ENCODE results near the gene HDAC4. TPM values are rescaled to one million over a fixed set of nuclear protein-coding genes. Genes with fewer than 3 reads are reported as not detected.

The HDAC4 gene
- total and polyA plus RNA-seq, 10 of the 15 experiments (the other 5 are each of a cell fraction or from before 2014, with no cell fraction given), result 0.22 to 15.7 (median 4.8) TPM

DNA sequence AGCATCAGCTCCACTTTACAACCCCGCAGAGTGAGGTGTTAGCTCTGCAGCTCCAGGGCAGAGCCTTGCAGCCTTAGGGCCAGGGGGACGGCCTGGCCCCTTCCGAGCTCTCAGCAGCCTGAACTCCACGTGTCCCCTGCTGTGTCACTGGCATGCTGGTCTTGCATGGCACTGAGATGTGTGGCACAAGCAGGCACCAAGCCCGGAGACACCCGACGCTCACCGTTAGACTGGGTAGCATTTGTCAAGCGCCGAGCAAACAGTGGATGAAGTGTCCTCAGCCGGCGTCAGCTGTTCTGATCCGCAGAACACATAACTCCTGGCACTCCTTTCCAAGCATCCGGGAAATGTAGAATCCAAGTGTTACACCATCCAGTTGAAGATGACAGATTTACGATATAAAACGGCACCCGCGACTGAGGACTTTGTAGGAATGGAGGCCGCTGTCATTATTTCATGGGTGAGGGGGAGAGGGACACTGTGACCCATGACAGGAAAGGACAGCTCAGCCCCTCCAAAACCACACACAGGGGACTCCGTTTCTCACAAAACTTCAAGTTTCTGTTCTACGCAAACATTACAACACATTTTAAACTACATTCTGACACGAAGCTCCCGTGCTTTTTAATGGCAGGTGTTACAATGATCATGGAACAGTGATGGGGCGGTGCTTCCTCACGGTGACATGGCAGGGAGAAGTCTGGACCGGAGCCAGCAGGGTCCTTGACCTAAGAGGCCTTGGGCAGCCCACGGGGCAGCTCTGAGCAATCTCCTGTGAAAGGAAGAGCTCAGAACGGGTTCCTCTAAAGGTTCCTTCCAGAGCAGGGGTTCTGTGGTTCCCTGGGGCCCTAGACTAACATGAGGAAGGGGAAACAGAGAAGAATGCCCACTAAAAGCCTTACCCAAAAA is 89.4 kb downstream of the HDAC4 start:
- RAD21 ChIA-PET (ENCODE audit: unreplicated experiment), result no interaction called here
- CTCF ChIA-PET, result no interaction called here
- peaks cover 7% of the 10 kb centered on the region for H3K4me1 ChIP-seq (ENCODE audit: control insufficient read depth, insufficient read depth, low read length)
- WGBS (ENCODE audit: insufficient coverage, insufficient replicate concordance, low lambda C conversion rate, missing lambda C conversion rate), result 85% methylated on average over 28 of the region's 28 CpGs
- no peak for ATAC-seq
- no peaks in the 10 kb centered on the region for H3K79me2 ChIP-seq (ENCODE audit: control insufficient read depth, insufficient read depth, low read length)
- BruUV-seq (replicated peaks), result no TSS peak
- FAIRE-seq, result no peak
- H3K9ac ChIP-seq (ENCODE audit: control insufficient read depth, insufficient read depth, low read length), result no peak overlapping the region
- SMC1A ChIA-PET (ENCODE audit: uncharacterized antibody, unreplicated experiment), result no interaction called here
- intact Hi-C loops (cut with micrococcal nuclease; ENCODE audit: unreplicated experiment), result no loop called here
- H3K9me3 ChIP-seq (replicated peaks; ENCODE audit: control insufficient read depth, insufficient read depth, low read length), result peaks cover 4% of the 10 kb centered on the region; the same call in 2 of the 3 replicates
- in situ Hi-C loops (cut with MboI), result no loop called here
- H3K27me3 ChIP-seq (replicated peaks in 1 of 2; ENCODE audit: control insufficient read depth in 2 of 2, insufficient read depth in 2 of 2, low read length in 1 of 2), result no peaks in the 10 kb centered on the region
- no peak overlapping the region for H2AFZ ChIP-seq (ENCODE audit: control insufficient read depth, low read depth, low read length)
- H3K36me3 ChIP-seq (ENCODE audit: control insufficient read depth in 2 of 2, insufficient read depth in 2 of 2, low read length in 1 of 2), result no peaks in the 10 kb centered on the region; a peak in 2 of 4 replicates
- no peak for TF ChIP-seq STAT1 (conservative IDR thresholded peaks at IDR 0.05)
- TF ChIP-seq LARP7 (IDR thresholded peaks at IDR 0.05), result no peak
- no peak for TF ChIP-seq NFIC (IDR thresholded peaks at IDR 0.05; ENCODE audit: low read depth, low read length)
- TF ChIP-seq SRF (IDR thresholded peaks at IDR 0.05; ENCODE audit: low read depth in 2 of 2, low read length in 2 of 2), result no peak
- no peak for TF ChIP-seq RUNX3 (IDR thresholded peaks at IDR 0.05; ENCODE audit: low read length)
- no peak for TF ChIP-seq TCF7 (IDR thresholded peaks at IDR 0.05; ENCODE audit: borderline replicate concordance)
- TF ChIP-seq, protein P1, sequence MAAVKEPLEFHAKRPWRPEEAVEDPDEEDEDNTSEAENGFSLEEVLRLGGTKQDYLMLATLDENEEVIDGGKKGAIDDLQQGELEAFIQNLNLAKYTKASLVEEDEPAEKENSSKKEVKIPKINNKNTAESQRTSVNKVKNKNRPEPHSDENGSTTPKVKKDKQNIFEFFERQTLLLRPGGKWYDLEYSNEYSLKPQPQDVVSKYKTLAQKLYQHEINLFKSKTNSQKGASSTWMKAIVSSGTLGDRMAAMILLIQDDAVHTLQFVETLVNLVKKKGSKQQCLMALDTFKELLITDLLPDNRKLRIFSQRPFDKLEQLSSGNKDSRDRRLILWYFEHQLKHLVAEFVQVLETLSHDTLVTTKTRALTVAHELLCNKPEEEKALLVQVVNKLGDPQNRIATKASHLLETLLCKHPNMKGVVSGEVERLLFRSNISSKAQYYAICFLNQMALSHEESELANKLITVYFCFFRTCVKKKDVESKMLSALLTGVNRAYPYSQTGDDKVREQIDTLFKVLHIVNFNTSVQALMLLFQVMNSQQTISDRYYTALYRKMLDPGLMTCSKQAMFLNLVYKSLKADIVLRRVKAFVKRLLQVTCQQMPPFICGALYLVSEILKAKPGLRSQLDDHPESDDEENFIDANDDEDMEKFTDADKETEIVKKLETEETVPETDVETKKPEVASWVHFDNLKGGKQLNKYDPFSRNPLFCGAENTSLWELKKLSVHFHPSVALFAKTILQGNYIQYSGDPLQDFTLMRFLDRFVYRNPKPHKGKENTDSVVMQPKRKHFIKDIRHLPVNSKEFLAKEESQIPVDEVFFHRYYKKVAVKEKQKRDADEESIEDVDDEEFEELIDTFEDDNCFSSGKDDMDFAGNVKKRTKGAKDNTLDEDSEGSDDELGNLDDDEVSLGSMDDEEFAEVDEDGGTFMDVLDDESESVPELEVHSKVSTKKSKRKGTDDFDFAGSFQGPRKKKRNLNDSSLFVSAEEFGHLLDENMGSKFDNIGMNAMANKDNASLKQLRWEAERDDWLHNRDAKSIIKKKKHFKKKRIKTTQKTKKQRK (IDR thresholded peaks at IDR 0.05; ENCODE audit: low read depth, low read length), result no peak
- no peak for TF ChIP-seq MEF2B (IDR thresholded peaks at IDR 0.05; ENCODE audit: partially characterized antibody, poor library complexity, severe bottlenecking)
- no peak for TF ChIP-seq SREBF1 (IDR thresholded peaks at IDR 0.05; ENCODE audit: low read length)
- TF ChIP-seq, protein P2, sequence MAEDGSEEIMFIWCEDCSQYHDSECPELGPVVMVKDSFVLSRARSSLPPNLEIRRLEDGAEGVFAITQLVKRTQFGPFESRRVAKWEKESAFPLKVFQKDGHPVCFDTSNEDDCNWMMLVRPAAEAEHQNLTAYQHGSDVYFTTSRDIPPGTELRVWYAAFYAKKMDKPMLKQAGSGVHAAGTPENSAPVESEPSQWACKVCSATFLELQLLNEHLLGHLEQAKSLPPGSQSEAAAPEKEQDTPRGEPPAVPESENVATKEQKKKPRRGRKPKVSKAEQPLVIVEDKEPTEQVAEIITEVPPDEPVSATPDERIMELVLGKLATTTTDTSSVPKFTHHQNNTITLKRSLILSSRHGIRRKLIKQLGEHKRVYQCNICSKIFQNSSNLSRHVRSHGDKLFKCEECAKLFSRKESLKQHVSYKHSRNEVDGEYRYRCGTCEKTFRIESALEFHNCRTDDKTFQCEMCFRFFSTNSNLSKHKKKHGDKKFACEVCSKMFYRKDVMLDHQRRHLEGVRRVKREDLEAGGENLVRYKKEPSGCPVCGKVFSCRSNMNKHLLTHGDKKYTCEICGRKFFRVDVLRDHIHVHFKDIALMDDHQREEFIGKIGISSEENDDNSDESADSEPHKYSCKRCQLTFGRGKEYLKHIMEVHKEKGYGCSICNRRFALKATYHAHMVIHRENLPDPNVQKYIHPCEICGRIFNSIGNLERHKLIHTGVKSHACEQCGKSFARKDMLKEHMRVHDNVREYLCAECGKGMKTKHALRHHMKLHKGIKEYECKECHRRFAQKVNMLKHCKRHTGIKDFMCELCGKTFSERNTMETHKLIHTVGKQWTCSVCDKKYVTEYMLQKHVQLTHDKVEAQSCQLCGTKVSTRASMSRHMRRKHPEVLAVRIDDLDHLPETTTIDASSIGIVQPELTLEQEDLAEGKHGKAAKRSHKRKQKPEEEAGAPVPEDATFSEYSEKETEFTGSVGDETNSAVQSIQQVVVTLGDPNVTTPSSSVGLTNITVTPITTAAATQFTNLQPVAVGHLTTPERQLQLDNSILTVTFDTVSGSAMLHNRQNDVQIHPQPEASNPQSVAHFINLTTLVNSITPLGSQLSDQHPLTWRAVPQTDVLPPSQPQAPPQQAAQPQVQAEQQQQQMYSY (CRISPR knock-in tag; IDR thresholded peaks at IDR 0.05), result no peak
- no peak for TF ChIP-seq TAF1 (IDR thresholded peaks at IDR 0.05; ENCODE audit: borderline replicate concordance, low read depth, low read length)
- H3K27ac ChIP-seq (ENCODE audit: control insufficient read depth, insufficient read depth), result no peak overlapping the region
- no peak overlapping the region for H3K4me2 ChIP-seq (ENCODE audit: control insufficient read depth, insufficient read depth)
- POLR2A ChIA-PET, result no interaction called here
- no peak for DNase-seq (ENCODE audit: low read depth, low spot score)
- H4K20me1 ChIP-seq (ENCODE audit: control insufficient read depth, insufficient read depth), result no peaks in the 10 kb centered on the region
- H3K4me3 ChIP-seq, result no peak overlapping the region

Data from GM12878 (cell line).